GM18505 (cell line): ENCODE data around the gene FBXL17.

Experiments
- ATAC-seq: cut with Tn5 transposase; IDR thresholded peaks from one replicate; pipeline ENCODE4 v1.9.1; 2021; ENCODE audit not compliant: unreplicated experiment
- POLR2A ChIP-seq: IDR thresholded peaks from 4 replicates; pipeline ENCODE4 v1.6.1; 2011; ENCODE audit warnings: borderline replicate concordance; ENCODE audit not compliant: insufficient read depth, insufficient read length; ENCODE audit errors: extremely low read depth

The FBXL17 gene

DNA sequence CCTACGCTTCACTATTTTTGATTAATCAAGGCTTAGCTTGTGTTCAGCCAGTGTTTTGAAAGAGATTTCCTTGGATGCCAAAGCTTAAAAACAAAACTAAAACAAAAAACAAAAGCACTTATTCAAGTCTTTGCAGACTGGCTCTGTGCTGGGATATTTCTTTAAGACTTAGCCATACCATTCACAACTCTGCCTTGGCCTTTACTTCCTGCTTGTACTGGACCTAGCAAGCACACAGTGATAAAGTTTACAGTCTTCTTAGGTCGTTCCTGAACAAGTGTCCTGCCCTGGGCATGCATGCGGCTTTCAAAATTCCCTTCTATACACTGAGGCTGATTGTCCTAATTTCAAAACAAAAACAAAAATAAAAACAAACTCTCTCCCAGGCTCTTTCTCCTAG is 20.7 kb downstream of the FBXL17 start:
- TF ChIP-seq POLR2A, result no peak
- ATAC-seq, result no peak

DNA sequence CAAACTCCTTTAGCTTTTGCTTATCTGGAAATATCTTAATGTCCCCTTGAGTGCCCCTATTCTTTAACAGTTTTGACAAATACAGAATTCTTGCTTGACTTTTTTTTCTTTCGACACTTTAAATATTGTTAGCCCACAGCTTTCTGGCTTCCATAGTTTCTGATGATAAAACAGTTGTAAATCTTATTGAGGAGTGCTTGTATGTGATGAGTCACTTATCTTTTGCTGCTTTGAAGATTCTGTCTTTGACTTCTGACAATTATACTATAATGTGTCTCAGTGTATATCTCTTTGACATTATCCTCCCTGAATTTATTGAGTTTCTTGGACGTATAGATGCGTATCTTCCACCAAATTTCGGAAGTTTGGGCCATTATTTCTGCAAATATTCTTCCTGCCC is 21.6 kb downstream of the FBXL17 start:
- no peak for ATAC-seq
- TF ChIP-seq POLR2A, result no peak

DNA sequence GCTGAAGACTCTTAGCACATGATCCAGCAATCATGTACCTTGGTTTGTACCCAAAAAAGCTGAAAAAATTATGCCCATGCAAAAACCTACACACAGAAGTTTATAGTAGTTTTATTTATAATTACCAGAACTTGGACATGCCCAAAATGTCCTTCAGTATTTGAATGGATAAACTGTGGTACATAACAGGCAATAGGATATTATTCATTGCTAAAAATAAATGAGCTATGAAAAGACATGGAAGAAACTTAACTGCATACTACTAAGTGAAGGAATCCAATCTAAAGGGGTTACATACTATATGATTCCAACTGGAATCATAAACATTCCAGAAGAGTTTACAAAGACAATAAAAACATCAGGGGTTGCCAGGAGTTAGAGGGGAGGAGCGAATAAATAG is 25.6 kb downstream of the FBXL17 start:
- ATAC-seq, result no peak
- TF ChIP-seq POLR2A, result no peak

GRCh38 chr5:108353087-108353486 is 28.8 kb downstream of the FBXL17 start:
- TF ChIP-seq POLR2A, result no peak

GRCh38 chr5:108345541-108346171 is 36.2 kb downstream of the FBXL17 start:
- peak; percentile 79 for ATAC-seq
- TF ChIP-seq POLR2A, result no peak

More at GRCh38 chr5:108353087-108353486, 28.8 kb downstream of the FBXL17 start:
- no peak for ATAC-seq

GRCh38 chr5:108344103-108344822 is 37.6 kb downstream of the FBXL17 start:
- no peak for TF ChIP-seq POLR2A
- no peak for ATAC-seq

- no peak for ATAC-seq
- TF ChIP-seq POLR2A, result no peak
Measured at GRCh38 chr5:108341866-108342265, 40.0 kb downstream of the FBXL17 start.

- ATAC-seq, result no peak
- TF ChIP-seq POLR2A, result no peak
Measured at GRCh38 chr5:108340131-108340530, 41.8 kb downstream of the FBXL17 start.

DNA sequence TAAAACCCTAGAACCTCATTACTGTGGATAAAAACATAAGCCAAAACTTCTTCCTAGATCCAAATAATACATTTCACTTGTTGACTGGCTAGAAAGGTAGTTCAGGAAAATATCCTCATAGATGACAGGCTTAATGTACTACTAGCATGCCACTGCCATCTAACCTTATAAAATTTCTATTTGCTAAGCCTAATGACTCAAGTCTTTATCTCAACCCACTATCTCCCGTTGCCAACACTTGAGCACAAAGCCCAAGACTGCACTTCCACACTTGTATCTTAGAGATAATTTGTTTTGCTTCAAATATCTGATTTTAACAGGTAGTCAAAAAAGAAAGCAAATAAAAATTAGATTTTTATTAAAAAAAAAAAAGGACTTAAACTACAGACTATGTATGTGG is 42.7 kb downstream of the FBXL17 start:
- no peak for ATAC-seq

DNA sequence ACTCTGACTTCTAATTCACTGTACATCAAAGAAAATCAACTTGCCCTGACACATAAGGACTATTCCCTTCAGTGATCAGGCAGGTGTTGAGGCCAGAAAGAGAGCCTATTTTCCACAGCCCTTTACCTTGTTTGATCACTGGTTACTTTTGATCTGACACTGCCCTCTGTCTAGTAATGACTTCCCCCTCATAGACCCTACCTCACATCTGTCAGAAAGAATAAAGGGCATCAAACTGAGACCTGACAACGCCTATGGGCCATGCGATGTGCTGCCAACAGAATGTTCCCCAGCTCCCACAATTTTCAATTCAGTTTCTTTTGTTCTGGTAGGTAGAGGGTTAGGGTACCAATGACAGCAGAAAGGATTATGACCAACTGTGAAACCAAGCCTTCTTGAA is 47.7 kb downstream of the FBXL17 start:
- TF ChIP-seq POLR2A, result no peak
- ATAC-seq, result no peak

More for the DNA sequence above, 42.7 kb downstream of the FBXL17 start:
- TF ChIP-seq POLR2A, result no peak

DNA sequence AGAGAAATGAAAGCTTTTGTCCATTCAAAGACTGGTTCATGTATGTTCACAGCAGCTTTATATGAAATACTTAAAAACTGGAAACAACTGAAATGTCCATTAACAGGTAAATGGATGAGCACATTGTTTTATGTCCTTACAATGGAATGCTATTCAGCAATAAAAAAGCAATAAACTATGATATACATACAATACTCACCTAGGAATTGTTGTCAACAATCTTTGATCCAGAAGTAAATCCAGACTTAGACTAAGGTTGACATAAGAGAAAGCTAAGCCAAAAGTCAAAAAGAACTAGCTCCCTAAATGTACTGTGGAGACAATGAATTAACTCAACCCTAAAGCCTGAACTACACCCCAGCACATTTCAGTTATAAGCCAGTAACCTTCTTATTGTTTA is 54.9 kb downstream of the FBXL17 start:
- no peak for ATAC-seq
- TF ChIP-seq POLR2A, result no peak

DNA sequence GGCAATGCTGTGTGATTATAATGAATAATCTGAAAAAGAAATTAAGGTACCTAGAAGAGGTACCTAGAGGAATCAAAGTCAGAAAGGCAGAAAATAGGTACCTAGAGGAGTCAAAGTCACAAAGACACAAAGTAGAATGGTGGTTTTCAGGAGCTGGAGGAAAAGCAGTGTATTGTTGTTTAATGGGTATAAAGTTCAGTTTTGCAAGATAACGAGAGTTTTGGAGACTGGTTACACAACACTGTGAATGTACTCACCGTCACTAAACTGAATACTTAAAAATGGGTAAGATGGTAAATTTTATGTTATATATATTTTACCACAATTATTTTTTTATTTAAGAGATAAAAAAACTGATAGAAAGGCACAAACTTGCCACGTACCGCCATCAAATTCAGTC is 57.0 kb downstream of the FBXL17 start:
- TF ChIP-seq POLR2A, result no peak
- no peak for ATAC-seq

GRCh38 chr5:108321341-108321740 is 60.6 kb downstream of the FBXL17 start:
- TF ChIP-seq POLR2A, result no peak

DNA sequence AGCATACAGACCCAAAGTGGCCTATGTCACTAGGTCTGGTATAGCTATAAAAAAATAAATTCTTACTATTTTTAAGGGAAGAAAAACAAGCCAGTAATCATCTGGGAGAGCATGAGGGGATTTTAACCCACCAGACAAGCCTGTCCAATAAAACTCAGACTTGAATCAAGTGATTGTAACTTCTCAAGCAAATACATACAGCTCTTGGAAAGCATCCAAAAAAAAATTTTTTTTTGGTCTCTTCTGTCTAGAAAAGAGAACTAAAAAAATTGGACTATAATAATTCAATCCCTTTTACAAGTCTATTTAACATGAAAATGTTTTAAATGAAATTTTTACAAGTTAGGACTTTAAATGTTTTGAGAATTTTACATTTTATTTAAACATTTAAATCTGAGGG is 61.7 kb downstream of the FBXL17 start:
- ATAC-seq, result no peak
- no peak for TF ChIP-seq POLR2A

More at GRCh38 chr5:108321341-108321740, 60.6 kb downstream of the FBXL17 start:
- no peak for ATAC-seq
